Esophagus (tissue), 2 donors: Measurements from ENCODE around the gene LRP6. TPM values are rescaled to one million over a fixed set of nuclear protein-coding genes. Genes with fewer than 3 reads are reported as not detected.
"Not testable (repeated sequence)": the region's sequence is repeated elsewhere in the genome, so short reads cannot be mapped to it uniquely, and the experiment has no call there.

Experiments
- H3K27ac ChIP-seq, 2 donors: one replicate each; pipeline ENCODE4 v1.5.1; 2013; ENCODE audit warnings: low read depth in 2 of 2, mild to moderate bottlenecking in 2 of 2, inconsistent platforms in 1 of 2, low read length in 1 of 2, moderate library complexity in 1 of 2
- H3K27me3 ChIP-seq, 2 donors: one replicate each; pipeline ENCODE4 v1.6.1; 2013; ENCODE audit warnings: low read length in 2 of 2, control low read depth in 1 of 2, mild to moderate bottlenecking in 1 of 2; ENCODE audit not compliant: insufficient read depth in 2 of 2, control insufficient read depth in 1 of 2
- H3K36me3 ChIP-seq, 2 donors: one replicate each; pipeline ENCODE4 v1.6.1; 2013; ENCODE audit warnings: low read length in 1 of 2; ENCODE audit not compliant: control insufficient read depth in 2 of 2, insufficient read depth in 2 of 2
- H3K4me1 ChIP-seq, 2 donors: one replicate each; pipeline ENCODE4 v1.6.1; 2013; ENCODE audit warnings: low read length in 1 of 2; ENCODE audit not compliant: control insufficient read depth in 2 of 2, insufficient read depth in 2 of 2
- H3K4me3 ChIP-seq, 2 donors: one replicate each; pipeline ENCODE4 v1.5.1; 2013; ENCODE audit warnings: low read length in 2 of 2, mild to moderate bottlenecking in 2 of 2, low read depth in 1 of 2, moderate library complexity in 1 of 2
- H3K9me3 ChIP-seq, 2 donors: one replicate each; pipeline ENCODE4 v1.6.1; 2013; ENCODE audit warnings: mild to moderate bottlenecking in 2 of 2, low read depth in 1 of 2, low read length in 1 of 2, moderate library complexity in 1 of 2; ENCODE audit not compliant: control insufficient read depth in 2 of 2, insufficient read depth in 1 of 2
- WGBS, 2 donors: extraction: QIAGEN DNeasy Blood & Tissue Kit; methylation state at CpG; one replicate each; pipeline ENCODE4 v1.1.7; 2013; 5-methylcytosine and 5-hydroxymethylcytosine counted together
- polyA plus RNA-seq, 2 donors: library from polyadenylated mRNA; stranded (reverse); fragments of 200-250 nt; gene quantifications; one replicate each; pipeline ENCODE4 v1.2.3, GENCODE V29; 2013
- donor health status: healthy with polysubstance abuse.
- donor health status: Bipolar disorder and iron deficiency.

Gene LRP6
- polyA plus RNA-seq, 2 donors = 2.5 TPM

DNA sequence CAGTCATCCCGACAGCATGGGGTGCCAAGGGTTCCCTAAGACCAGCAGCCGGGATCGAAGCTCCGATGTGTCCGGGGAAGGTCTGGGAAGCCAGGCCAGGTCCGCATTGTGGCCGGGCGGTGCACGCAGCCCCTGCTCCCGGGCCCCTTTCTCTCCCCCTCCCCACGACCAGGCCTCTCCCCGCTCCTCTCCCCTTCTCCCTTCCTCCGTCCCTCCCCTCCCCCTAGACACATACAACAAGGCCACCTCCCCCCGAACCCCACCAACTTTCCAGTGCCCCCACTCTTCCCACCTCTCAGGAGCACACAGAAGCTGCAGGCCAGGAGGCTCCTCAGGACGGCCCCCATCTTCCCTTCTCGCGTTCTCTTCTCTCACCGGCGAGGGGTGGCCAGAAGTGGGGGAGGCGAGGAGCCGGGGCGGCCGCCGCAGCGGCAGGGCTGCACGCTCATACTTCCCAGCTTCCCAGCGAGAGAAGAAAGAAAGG is 413 bp downstream of the LRP6 start:
- H3K27ac ChIP-seq = peak overlapping the region; percentile 92 to 94
- no peaks in the 10 kb centered on the region for H3K36me3 ChIP-seq
- H3K4me1 ChIP-seq = peaks cover 0 to 2% of the 10 kb centered on the region in 2 donors
- WGBS, 2 donors = 0 to 1% methylated on average over 19 to 27 of the region's 27 CpGs
- H3K9me3 ChIP-seq = peaks cover 0 to 3% of the 10 kb centered on the region in 2 donors
- no peaks in the 10 kb centered on the region for H3K27me3 ChIP-seq
- H3K4me3 ChIP-seq = peak overlapping the region; percentile 76 to 80

DNA sequence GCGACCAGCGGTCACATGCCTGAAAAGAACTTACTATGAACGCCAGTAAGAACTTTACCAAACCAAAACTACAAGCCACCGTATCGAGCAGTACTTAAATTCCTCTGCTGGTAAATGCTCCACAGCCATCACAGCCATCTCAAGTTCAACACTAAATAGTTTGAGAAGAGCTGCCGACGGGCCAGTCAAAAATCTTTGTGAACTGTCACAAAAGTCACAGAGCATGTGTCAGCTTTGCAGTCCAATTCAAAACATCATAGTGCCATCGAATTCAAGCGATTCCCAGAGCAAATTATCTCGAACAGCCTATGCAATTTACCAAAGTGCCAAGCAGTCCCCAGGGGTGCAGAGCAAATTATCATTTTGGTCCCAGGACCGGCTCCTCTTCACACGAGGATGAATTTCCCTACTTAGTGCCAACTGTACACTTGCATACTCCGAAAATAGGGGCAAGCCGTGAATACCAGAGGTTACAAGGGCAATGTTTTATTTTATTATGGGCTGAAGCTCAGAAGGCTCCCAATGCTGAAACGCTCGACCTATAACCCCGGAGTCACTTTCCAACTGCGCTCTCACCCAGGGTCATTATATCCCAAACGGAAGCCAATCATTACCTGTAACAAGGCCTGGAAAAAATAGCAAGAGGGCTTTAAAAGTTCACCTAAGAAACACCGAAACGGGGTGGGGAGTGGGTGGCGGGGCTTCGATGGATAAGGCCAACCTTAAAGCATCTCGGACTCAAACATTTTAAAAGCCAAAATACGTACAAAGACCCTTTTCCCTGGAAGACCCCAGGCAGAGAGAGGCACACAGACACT is 1.1 kb downstream of the LRP6 start:
- Histone ChIP-seq H3K27ac (peak overlapping the region in 1 of 2 donors; percentile 92), H3K4me3 (peak overlapping the region; percentile 76 to 80), H3K27me3 (no peaks in the 10 kb centered on the region), H3K9me3 (peaks cover 0 to 3% of the 10 kb centered on the region in 2 donors), H3K36me3 (no peaks in the 10 kb centered on the region), H3K4me1 (peaks cover 0 to 2% of the 10 kb centered on the region in 2 donors)
- 3 to 4% methylated on average over 25 of the region's 25 CpGs for WGBS, 2 donors

DNA sequence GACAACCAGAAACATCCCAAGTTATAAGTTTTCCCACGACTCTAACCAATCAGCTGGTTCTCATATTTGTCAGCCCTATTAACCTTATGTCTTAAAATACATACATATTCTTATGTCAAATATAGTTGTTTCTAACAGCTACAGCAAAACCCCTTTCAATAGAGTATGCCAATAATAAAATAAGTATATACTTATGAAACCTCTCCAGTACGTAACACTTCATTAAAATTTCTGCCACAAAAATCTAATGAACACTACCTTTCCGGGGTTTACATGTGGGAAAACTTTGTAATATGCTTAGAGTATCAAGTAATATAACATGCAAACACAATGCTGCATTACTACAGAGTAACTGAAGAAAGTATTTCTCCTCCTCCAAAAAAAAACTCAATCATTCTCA is 1.8 kb downstream of the LRP6 start:
- H3K9me3 ChIP-seq = peaks cover 0 to 3% of the 10 kb centered on the region in 2 donors
- peak overlapping the region in 1 of 2 donors; percentile 80 for H3K4me3 ChIP-seq
- WGBS, 2 donors = 26 to 28% methylated on average over 3 of the region's 3 CpGs
- no peaks in the 10 kb centered on the region for H3K27me3 ChIP-seq
- peaks cover 0 to 2% of the 10 kb centered on the region in 2 donors for H3K4me1 ChIP-seq
- H3K36me3 ChIP-seq = no peaks in the 10 kb centered on the region
- H3K27ac ChIP-seq = no peak overlapping the region

DNA sequence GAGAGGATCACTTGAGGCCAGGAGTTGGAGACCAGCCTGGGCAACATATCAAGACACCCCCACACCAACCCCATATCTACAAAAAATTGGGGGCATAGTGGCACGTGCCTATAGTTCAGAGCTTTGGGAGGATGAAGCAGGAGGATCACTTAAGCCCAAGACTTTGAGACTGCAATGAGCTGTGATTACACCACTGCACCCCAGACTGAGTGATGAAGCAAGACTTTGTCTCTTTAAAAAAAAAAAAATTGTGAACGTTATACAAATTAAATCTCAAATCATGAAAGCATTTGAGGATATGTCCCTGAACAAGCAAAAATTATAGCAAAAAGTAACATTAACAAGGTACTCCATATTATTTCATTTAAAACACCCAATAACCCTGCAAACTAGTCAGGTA is 2.9 kb downstream of the LRP6 start:
- no peak overlapping the region for H3K4me3 ChIP-seq

DNA sequence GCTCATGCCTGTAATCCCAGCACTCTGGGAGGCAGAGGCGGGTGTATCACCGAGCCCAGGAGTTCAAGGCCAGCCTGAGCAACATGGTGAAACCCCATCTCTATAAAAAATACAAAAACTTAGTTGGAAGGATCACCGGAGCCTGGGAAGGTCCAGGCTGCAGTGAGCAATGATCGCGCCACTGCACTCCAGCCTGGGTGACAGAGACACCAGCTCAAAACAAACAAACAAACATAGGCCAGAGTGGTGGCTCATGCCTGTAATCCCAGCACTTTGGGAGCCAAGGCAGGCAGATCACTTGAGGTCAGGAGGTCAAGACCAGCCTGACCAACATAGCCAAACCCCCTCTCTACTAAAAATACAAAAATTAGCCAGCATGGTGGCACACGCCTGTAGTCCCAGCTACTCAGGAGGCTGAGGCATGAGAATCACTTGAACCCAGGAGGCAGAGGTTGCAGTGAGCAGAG is 10.5 kb downstream of the LRP6 start:
- not testable (repeated sequence) for H3K36me3 ChIP-seq, H3K27me3 ChIP-seq, H3K9me3 ChIP-seq, H3K4me3 ChIP-seq, H3K27ac ChIP-seq, H3K4me1 ChIP-seq
- WGBS, 2 donors = 80 to 92% methylated on average over 6 of the region's 6 CpGs

More for the DNA sequence above, 2.9 kb downstream of the LRP6 start:
- Histone ChIP-seq H3K9me3 (peaks cover 0 to 3% of the 10 kb centered on the region in 2 donors), H3K4me1 (peaks cover 0 to 2% of the 10 kb centered on the region in 2 donors), H3K27ac (no peak overlapping the region), H3K27me3 (no peaks in the 10 kb centered on the region), H3K36me3 (no peaks in the 10 kb centered on the region)
- 42 to 48% methylated on average over 2 of the region's 2 CpGs for WGBS, 2 donors

DNA sequence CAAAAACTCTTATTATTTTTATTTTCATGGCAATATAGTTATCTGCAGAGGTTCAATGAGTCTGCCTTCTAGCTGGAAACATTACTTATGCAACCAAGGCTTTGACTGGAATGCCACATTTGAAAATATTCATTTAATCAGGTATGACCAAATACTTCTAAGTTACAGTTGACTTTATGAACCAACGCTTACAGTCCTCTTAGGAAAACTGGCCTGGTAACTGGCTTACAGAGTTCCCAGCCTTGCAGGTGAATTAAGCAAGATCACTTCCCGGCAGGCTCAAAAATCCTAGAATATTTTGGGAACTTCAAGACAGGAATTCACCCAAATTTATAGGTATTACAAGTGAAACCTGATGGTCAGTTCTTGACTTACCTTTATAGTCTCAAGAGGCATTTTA is 12.3 kb downstream of the LRP6 start:
- Histone ChIP-seq H3K27me3 (no peaks in the 10 kb centered on the region), H3K4me3 (no peak overlapping the region), H3K4me1 (no peaks in the 10 kb centered on the region), H3K27ac (no peak overlapping the region), H3K9me3 (no peaks in the 10 kb centered on the region), H3K36me3 (no peaks in the 10 kb centered on the region)
- WGBS, 2 donors = 88 to 89% methylated on average over 2 of the region's 2 CpGs

DNA sequence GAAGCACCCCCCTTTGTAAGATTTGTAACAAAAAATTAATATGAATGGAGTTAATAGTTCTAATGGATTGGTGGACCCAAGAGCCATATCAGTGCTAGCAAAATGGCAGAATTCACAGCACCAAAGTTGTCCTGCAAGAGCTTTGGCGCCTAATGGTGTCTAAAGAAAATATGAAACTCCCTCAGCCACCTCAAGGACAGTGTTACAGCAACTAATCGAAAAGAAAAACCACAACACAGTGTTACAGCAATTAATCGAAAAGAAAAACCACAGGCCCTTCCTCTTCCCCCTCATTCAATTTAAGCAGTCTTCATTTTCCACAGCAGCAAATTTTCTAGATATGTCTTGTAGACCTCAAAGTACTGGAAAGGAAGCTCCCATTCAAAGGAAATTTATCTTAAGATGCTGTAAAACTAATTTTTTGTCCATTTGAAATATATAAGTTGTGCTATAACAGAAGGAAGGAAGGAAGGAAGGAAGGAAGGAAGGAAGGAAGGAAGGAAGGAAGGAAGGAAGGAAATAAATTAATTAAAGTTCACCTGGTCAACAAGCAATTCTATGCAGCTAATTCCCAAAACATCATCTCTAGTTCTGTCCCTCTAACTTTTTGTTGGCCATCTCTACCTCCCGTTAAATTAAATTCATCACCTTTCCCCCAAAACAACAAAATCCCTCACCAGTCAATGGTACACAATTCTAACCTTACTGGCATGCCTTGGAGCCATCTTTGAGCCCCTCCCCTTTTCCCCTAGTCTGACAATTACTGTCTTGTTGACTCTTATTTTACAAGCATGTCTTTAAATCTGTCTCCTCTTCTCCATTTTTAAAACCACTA is 17.4 kb downstream of the LRP6 start:
- Histone ChIP-seq H3K4me3 (no peak overlapping the region), H3K27ac (no peak overlapping the region), H3K4me1 (no peaks in the 10 kb centered on the region), H3K36me3 (no peaks in the 10 kb centered on the region), H3K9me3 (no peaks in the 10 kb centered on the region), H3K27me3 (no peaks in the 10 kb centered on the region)
- 84 to 88% methylated on average over 4 of the region's 4 CpGs for WGBS, 2 donors

DNA sequence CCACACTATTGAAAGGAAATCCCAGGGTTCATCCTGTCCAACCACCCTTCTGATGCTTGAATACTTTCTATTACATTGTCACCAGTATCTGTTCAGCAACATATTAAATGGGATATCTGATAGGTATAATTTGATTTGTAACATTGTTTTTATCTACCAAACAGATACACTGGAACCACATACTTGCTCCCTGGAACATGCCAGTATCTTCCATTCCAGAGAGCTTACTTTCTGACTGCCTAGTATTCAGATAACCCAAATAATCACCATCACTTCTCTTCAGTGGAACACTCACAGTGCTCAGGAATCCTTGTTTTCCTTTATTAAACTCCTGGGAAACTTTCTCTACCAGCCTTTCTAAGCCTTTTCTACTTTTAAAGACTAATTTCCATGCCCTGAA is 19.3 kb downstream of the LRP6 start:
- Histone ChIP-seq H3K27me3 (no peaks in the 10 kb centered on the region), H3K27ac (no peak overlapping the region), H3K9me3 (no peaks in the 10 kb centered on the region), H3K4me1 (no peaks in the 10 kb centered on the region), H3K36me3 (no peaks in the 10 kb centered on the region), H3K4me3 (no peak overlapping the region)

DNA sequence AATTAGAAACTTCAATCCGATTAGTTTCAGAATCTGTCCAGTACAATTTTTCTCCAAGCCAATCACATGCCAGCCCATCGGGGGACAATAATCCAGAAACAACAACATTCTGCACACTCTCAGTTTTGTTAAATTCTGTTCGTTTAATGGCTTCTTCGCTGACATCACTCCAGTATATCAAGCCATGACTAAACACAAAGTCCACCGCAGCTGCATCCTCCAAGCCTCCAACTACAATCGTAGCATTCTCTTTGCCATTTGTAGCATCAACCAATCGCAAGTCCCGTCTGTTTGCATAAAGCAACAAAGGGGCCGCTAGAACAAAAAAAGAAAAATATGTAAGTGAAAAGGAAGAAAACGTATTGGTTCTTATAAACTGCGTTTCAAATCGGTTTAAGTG is 22.5 kb downstream of the LRP6 start:
- H3K27me3 ChIP-seq = no peaks in the 10 kb centered on the region
- H3K4me1 ChIP-seq = no peaks in the 10 kb centered on the region
- H3K9me3 ChIP-seq = no peaks in the 10 kb centered on the region
- H3K36me3 ChIP-seq = no peaks in the 10 kb centered on the region
- H3K27ac ChIP-seq = no peak overlapping the region
- H3K4me3 ChIP-seq = no peak overlapping the region
- WGBS, 2 donors = 93 to 94% methylated on average over 12 of the region's 12 CpGs
